Psoas muscle (tissue), 8 donors: Measurements from ENCODE around the gene ZAR1L. TPM values are rescaled to one million over a fixed set of nuclear protein-coding genes. Genes with fewer than 3 reads are reported as not detected.
A peak's percentile ranks its signal among the peaks of the same experiment; 100 is the strongest.

ENCODE experiments used
- ATAC-seq, 4 donors: fragments of 200-7000 bp; cut with Tn5 transposase; one replicate each; pipeline ENCODE4 v1.9.1; 2020; ENCODE audit warnings: moderate library complexity in 3 of 4, mild to moderate bottlenecking in 2 of 4
- DNase-seq, 2 donors: peaks; one replicate each; pipeline ENCODE4 v3.0.0-alpha.2; 2020
- H3K27ac ChIP-seq: fragments of 200-600 bp; one replicate; pipeline ENCODE4 v1.8.0; 2022
- H3K27me3 ChIP-seq, 3 donors: fragments of 200-600 bp in 1 of 3; one replicate each; pipeline versions ENCODE4 v1.6.1 to v1.8.0; 2013 to 2022; ENCODE audit warnings: low read length in 2 of 3, mild to moderate bottlenecking in 2 of 3, moderate library complexity in 1 of 3; ENCODE audit not compliant: insufficient read depth in 3 of 3
- H3K36me3 ChIP-seq, 2 donors: fragments of 200-600 bp in 1 of 2; one replicate each; pipeline versions ENCODE4 v1.6.1 to v1.8.0; 2013 to 2022; ENCODE audit warnings: low read depth in 1 of 2, mild to moderate bottlenecking in 1 of 2, moderate library complexity in 1 of 2; ENCODE audit not compliant: insufficient read depth in 1 of 2
- H3K4me1 ChIP-seq: fragments of 200-600 bp; one replicate; pipeline ENCODE4 v1.8.0; 2022
- H3K4me3 ChIP-seq: fragments of 200-600 bp; one replicate; pipeline ENCODE4 v1.8.0; 2022; ENCODE audit warnings: mild to moderate bottlenecking
- H3K9me3 ChIP-seq: fragments of 200-600 bp; one replicate; pipeline ENCODE4 v1.8.0; 2022
- WGBS, 3 donors: extraction: QIAGEN DNeasy Blood & Tissue Kit; methylation state at CpG; one replicate each; pipeline versions ENCODE4 v1.1.6 to v1.1.7; 2013; 5-methylcytosine and 5-hydroxymethylcytosine counted together
- intact Hi-C, 2 donors: fragments of 100-400 bp; cut with DNase I; formaldehyde crosslinking; loops; one replicate each; pipeline versions ENCODE4 v1.11.0 to v1.14.2; 2022
- polyA plus RNA-seq, 3 donors: library from polyadenylated mRNA; stranded (reverse); fragments of 200-250 nt; gene quantifications; one replicate each; pipeline ENCODE4 v1.2.3, GENCODE V29; 2013
- total RNA-seq, 4 donors: library from RNA; stranded (reverse); fragmentation: NEBNext Ultra II Directional in 2 of 4; extraction: Animal tissue kit (Norgen Biotek cat#: 25700) in 2 of 4; gene quantifications; one replicate each; pipeline versions ENCODE4 v1.2.1 to v1.2.4, GENCODE V29; 2021 to 2023
- TF ChIP-seq, protein P1 (sequence below): fragments of 200-600 bp; IDR thresholded peaks from one replicate; pipeline ENCODE4 v1.8.0; 2022; ENCODE audit warnings: antibody characterized with exemption
- donor health status: healthy with polysubstance abuse.
- donor health status: DM: no; HTN: no; CAD: no; lungs with moderate emphysema.
- donor health status: Bipolar disorder and iron deficiency.
- donor health status: healthy.
- donor health status: DM: yes; HTN: yes; CAD: no.
- donor health status: DM: no; HTN: no; CAD: no.
- donor health status: DM: no; HTN: no; CAD: no.
- donor health status: DM: yes; HTN: yes; CAD: no.

The ZAR1L gene
- total and polyA plus RNA-seq, 7 donors: not detected

DNA sequence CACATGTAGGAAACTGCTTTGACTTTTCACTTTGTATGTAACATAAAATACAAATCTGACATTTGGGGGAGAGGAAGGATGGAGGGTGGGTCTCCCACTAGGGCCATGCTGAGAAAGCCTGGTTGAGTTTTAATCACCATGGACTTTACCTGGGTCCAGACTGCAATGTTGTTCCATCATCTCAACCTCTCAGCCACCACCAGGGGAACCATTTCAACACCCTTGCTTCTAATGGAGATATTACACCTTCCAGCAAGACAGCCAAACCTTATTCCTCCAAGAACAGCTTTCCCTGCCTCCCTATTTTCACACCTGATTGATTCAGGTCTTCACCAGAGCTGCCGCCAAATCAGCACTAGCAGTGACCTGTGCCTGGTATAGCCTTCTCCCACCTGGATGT, 56.0 kb downstream of the ZAR1L start:
- Histone ChIP-seq H3K4me3 (no peak overlapping the region), H3K27me3 (no peaks in the 10 kb centered on the region), H3K4me1 (peaks cover 15% of the 10 kb centered on the region), H3K36me3 (peaks cover 0 to 25% of the 10 kb centered on the region in 2 donors), H3K9me3 (no peaks in the 10 kb centered on the region), H3K27ac (no peak overlapping the region)
- TF ChIP-seq, protein P1, sequence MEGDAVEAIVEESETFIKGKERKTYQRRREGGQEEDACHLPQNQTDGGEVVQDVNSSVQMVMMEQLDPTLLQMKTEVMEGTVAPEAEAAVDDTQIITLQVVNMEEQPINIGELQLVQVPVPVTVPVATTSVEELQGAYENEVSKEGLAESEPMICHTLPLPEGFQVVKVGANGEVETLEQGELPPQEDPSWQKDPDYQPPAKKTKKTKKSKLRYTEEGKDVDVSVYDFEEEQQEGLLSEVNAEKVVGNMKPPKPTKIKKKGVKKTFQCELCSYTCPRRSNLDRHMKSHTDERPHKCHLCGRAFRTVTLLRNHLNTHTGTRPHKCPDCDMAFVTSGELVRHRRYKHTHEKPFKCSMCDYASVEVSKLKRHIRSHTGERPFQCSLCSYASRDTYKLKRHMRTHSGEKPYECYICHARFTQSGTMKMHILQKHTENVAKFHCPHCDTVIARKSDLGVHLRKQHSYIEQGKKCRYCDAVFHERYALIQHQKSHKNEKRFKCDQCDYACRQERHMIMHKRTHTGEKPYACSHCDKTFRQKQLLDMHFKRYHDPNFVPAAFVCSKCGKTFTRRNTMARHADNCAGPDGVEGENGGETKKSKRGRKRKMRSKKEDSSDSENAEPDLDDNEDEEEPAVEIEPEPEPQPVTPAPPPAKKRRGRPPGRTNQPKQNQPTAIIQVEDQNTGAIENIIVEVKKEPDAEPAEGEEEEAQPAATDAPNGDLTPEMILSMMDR: no peak
- 93 to 100% (median 98%) methylated on average over 1 of the region's 1 CpG for WGBS, 3 donors
- intact Hi-C loops: no loop called here
- DNase-seq (no peak), ATAC-seq (no peak)

DNA sequence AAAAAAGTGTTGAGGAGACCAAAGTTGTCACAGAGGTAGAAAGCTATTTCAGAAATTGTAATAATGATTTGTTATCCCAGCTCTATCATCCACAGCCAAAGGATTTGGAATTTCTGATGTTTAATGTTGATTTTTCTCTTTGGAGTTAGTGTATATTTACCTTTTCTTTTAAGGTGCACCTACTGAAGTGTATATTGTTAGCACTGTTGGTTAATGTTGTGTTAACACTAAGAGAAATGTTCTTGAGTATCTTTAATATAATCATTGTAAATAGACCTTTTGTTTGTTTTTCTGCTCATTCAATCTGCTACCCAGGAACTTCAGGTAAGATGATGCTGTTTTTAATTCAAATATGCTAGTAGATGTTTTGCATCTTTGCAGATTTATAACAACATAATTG, 57.5 kb downstream of the ZAR1L start:
- no peak for ATAC-seq
- TF ChIP-seq, protein P1: no peak
- peaks cover 25% of the 10 kb centered on the region for H3K4me1 ChIP-seq
- intact Hi-C loops: no loop called here
- no peak overlapping the region for H3K27ac ChIP-seq
- H3K27me3 ChIP-seq: no peaks in the 10 kb centered on the region
- no peak for DNase-seq
- H3K4me3 ChIP-seq: no peak overlapping the region
- no peaks in the 10 kb centered on the region for H3K9me3 ChIP-seq
- peaks cover 0 to 13% of the 10 kb centered on the region in 2 donors for H3K36me3 ChIP-seq

DNA sequence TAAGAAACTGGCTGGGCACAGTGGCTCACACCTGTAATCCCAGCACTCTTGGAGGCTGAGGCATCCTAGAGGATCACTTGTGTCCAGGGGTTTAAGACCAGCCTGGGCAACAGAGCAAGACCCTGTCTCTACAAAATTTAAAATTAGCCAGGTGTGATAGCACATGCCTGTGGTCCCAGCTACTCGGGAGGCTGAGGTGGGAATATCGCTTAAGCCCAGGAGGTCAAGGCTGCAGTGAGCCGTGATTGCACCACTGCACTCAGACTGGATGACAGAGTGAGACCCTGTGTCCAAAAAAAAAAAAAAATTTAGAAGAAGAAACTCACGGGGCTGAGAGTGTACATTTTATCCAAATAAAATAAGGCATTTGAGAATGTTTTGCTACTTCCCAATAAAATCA, 58.9 kb downstream of the ZAR1L start:
- peak overlapping the region; percentile 58 for H3K4me3 ChIP-seq
- ATAC-seq (no peak), DNase-seq (no peak)
- no peaks in the 10 kb centered on the region for H3K27me3 ChIP-seq
- intact Hi-C loops: no loop called here
- H3K36me3 ChIP-seq: peaks cover 0 to 14% of the 10 kb centered on the region in 2 donors
- WGBS, 3 donors: 69 to 78% (median 76%) methylated on average over 4 of the region's 4 CpGs
- peak overlapping the region; percentile 71 for H3K27ac ChIP-seq
- peaks cover 19% of the 10 kb centered on the region for H3K4me1 ChIP-seq
- no peaks in the 10 kb centered on the region for H3K9me3 ChIP-seq
- TF ChIP-seq, protein P1: no peak

DNA sequence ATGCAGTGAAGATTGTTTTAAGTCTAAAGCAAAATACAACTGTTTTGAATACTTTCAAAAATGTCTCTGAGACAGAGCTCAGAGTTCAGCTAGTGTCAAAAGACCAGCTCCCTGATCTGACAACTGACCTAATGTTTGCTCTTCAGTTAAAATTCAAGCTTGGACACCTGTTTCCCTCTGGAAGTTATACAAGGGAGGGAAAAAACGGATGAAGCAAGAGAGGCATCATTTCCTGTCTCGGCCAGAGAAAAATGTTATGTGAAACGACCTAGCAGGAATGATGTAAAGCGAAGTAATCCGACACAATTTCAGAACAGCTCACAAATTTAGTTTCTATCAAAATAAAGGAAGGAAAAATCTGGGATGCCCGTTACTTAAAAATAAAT, 59.4 kb downstream of the ZAR1L start:
- no peaks in the 10 kb centered on the region for H3K9me3 ChIP-seq
- TF ChIP-seq, protein P1: no peak
- DNase-seq (no peak), ATAC-seq (no peak)
- H3K4me3 ChIP-seq: peak overlapping the region; percentile 58
- no peaks in the 10 kb centered on the region for H3K27me3 ChIP-seq
- WGBS, 3 donors: 53 to 62% (median 55%) methylated on average over 6 of the region's 6 CpGs
- intact Hi-C loops: no loop called here
- peaks cover 16% of the 10 kb centered on the region for H3K4me1 ChIP-seq
- H3K36me3 ChIP-seq: peaks cover 0 to 15% of the 10 kb centered on the region in 2 donors
- H3K27ac ChIP-seq: peak overlapping the region; percentile 71
